OCI-LY1 (cell line): ENCODE results near the gene LHX2.

Experiments
- H2AFZ ChIP-seq: fragments of 200-600 bp; sonication (generic), shearing (Covaris generic); 2 replicates; pipeline ENCODE4 v1.6.0; 2014; ENCODE audit warnings: antibody characterized with exemption, mild to moderate bottlenecking, low read length
- H3F3A ChIP-seq: fragments of 200-600 bp; sonication (generic), shearing (Covaris generic); 2 replicates; pipeline ENCODE4 v1.6.0; 2014; ENCODE audit warnings: mild to moderate bottlenecking, antibody characterized with exemption, low read length, moderate library complexity; ENCODE audit not compliant: insufficient read depth
- H3K27ac ChIP-seq: fragments of 200-600 bp; sonication (generic); 2 replicates; pipeline ENCODE4 v1.5.1; 2014; ENCODE audit warnings: low read length, mixed run types, mild to moderate bottlenecking, low read depth; ENCODE audit not compliant: poor library complexity, severe bottlenecking
- H3K27me3 ChIP-seq: fragments of 200-600 bp; sonication (generic); 2 replicates; pipeline ENCODE4 v1.6.0; 2014; ENCODE audit warnings: antibody characterized with exemption, mild to moderate bottlenecking, low read length, moderate library complexity; ENCODE audit not compliant: insufficient read depth
- H3K36me3 ChIP-seq: fragments of 200-600 bp; sonication (generic); 2 replicates; pipeline ENCODE4 v1.6.1; 2014; ENCODE audit warnings: mild to moderate bottlenecking, antibody characterized with exemption, low read length, moderate library complexity, mixed read lengths; ENCODE audit not compliant: insufficient read depth
- H3K4me1 ChIP-seq: fragments of 200-600 bp; sonication (generic); 2 replicates; pipeline ENCODE4 v1.5.1; 2014; ENCODE audit warnings: mild to moderate bottlenecking, low read length, moderate library complexity; ENCODE audit not compliant: insufficient read depth, severe bottlenecking
- H3K4me2 ChIP-seq: fragments of 200-600 bp; sonication (generic), shearing (Covaris generic); 2 replicates; pipeline ENCODE4 v1.6.1; 2014; ENCODE audit warnings: low read length
- H3K4me3 ChIP-seq: fragments of 200-600 bp; sonication (generic); 2 replicates; pipeline ENCODE4 v1.5.1; 2014; ENCODE audit warnings: low read length, low read depth, mild to moderate bottlenecking, mixed read lengths; ENCODE audit not compliant: poor library complexity, severe bottlenecking
- H3K79me2 ChIP-seq: fragments of 200-600 bp; shearing (Covaris generic); 2 replicates; pipeline ENCODE4 v1.6.1; 2016; ENCODE audit warnings: mixed run types, low read length, mixed read lengths; ENCODE audit not compliant: insufficient read depth
- H3K9ac ChIP-seq: fragments of 200-600 bp; sonication (generic), shearing (Covaris generic); 2 replicates; pipeline ENCODE4 v1.6.1; 2014; ENCODE audit warnings: mild to moderate bottlenecking, low read length, mixed read lengths
- H3K9me2 ChIP-seq: fragments of 200-600 bp; sonication (generic), shearing (Covaris generic); 2 replicates; pipeline ENCODE4 v1.6.1; 2014; ENCODE audit warnings: low read depth, mild to moderate bottlenecking, low read length, mixed read lengths
- H3K9me3 ChIP-seq: fragments of 200-600 bp; shearing (Covaris generic); 2 replicates; pipeline ENCODE4 v1.6.1; 2014; ENCODE audit warnings: low read length, mixed read lengths
- H4K20me1 ChIP-seq: fragments of 200-600 bp; sonication (generic), shearing (Covaris generic); 2 replicates; pipeline ENCODE4 v1.6.0; 2016; ENCODE audit warnings: mild to moderate bottlenecking, low read length; ENCODE audit not compliant: insufficient read depth
- CTCF ChIP-seq: fragments of 200-600 bp; sonication (generic), shearing (Covaris generic); IDR thresholded peaks from 2 replicates; pipeline ENCODE4 v1.5.1; 2017; ENCODE audit warnings: mild to moderate bottlenecking, antibody characterized with exemption, low read length, moderate library complexity, mixed read lengths
- EZH2 ChIP-seq: fragments of 200-600 bp; sonication (generic), shearing (Covaris generic); IDR thresholded peaks from 2 replicates; pipeline ENCODE4 v1.8.0; 2017; ENCODE audit warnings: borderline replicate concordance, mixed run types, mild to moderate bottlenecking, antibody characterized with exemption, low read length, moderate library complexity, mixed read lengths

Gene LHX2

DNA sequence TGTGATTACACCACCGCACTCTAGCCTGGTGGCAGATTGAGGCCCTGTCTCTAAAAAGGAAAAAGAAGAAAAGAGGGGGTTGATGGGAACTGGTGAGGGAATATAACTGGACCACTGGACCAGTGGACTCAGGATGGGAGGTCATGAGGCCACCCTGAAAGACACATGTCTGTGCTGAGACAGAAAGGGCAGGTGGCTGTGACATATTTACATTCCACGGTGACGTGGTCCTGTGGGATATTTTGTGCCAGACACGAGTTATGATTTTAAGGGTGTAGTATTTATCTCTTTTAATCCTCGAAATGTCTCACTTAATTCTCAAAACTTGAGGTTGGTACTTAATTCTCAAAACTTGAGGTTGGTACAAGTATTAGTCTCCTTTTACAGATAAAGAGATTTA lies 32.9 kb downstream of the LHX2 start:
- no peak overlapping the region for H3K9ac ChIP-seq

DNA sequence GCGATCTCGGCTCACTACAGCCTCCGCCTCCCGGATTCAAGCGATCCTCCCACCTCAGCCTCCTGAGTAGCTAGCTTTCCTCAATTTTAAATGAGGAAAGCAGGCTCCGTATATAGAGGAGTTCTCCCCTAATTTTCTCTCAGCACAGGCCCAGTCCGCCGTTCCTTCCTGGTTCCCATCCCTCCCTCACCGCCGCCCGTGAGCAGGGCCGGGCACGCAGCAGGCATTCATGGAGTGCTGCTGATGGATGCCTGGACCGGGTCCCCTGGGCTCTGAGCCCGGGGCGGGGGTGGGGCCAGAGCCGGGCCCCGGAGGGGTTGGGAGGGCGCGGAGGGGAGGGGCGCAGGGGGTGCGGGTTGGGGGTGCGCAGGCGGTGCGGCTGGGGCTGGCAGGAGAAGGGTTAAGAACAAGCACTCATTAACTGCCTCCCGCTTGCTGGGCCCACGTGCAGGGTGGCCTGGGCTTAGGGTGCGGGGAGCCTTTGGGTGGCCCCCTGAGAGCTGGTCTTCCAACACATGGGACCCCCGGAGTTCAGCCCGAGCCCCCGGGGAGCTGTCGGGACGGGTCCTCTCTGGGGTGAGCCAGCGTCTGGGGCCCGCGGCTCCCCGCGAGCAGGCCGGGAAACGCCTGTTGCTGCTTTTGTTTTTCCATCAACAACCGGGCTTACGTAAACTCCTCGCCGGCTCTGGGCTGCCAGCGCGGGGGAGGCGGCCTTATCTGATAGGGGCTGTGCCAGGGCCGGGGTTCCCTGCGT lies 33.7 kb downstream of the LHX2 start:
- TF ChIP-seq CTCF, result no peak
- TF ChIP-seq EZH2, result no peak
- no peaks in the 10 kb centered on the region; the same call in 1 of the 2 replicates for H3K27me3 ChIP-seq
- no peaks in the 10 kb centered on the region for H4K20me1 ChIP-seq
- H3K4me3 ChIP-seq, result no peak overlapping the region
- no peak overlapping the region for H3K4me2 ChIP-seq
- H3K36me3 ChIP-seq, result no peaks in the 10 kb centered on the region
- no peaks in the 10 kb centered on the region for H3F3A ChIP-seq
- no peaks in the 10 kb centered on the region for H3K9me2 ChIP-seq
- H3K79me2 ChIP-seq, result no peaks in the 10 kb centered on the region
- no peak overlapping the region for H3K27ac ChIP-seq
- H2AFZ ChIP-seq, result no peak overlapping the region
- H3K9me3 ChIP-seq, result no peaks in the 10 kb centered on the region
- no peak overlapping the region for H3K9ac ChIP-seq
- peaks cover 7% of the 10 kb centered on the region for H3K4me1 ChIP-seq

More for the DNA sequence above, 32.9 kb downstream of the LHX2 start:
- no peaks in the 10 kb centered on the region for H3K9me2 ChIP-seq
- H3K79me2 ChIP-seq, result no peaks in the 10 kb centered on the region
- no peaks in the 10 kb centered on the region for H3K36me3 ChIP-seq
- H3K27ac ChIP-seq, result no peak overlapping the region
- no peaks in the 10 kb centered on the region for H3K9me3 ChIP-seq
- H3K4me1 ChIP-seq, result peaks cover 7% of the 10 kb centered on the region
- H3K4me2 ChIP-seq, result no peak overlapping the region
- no peak overlapping the region for H3K4me3 ChIP-seq
- H3F3A ChIP-seq, result no peaks in the 10 kb centered on the region
- H3K27me3 ChIP-seq, result no peaks in the 10 kb centered on the region; the same call in 1 of the 2 replicates
- TF ChIP-seq EZH2 (no peak), CTCF (no peak)
- no peaks in the 10 kb centered on the region for H4K20me1 ChIP-seq
- H2AFZ ChIP-seq, result no peak overlapping the region

- H3K4me2 ChIP-seq, result no peak overlapping the region
- H2AFZ ChIP-seq, result no peak overlapping the region
Observed at GRCh38 chr9:124045830-124046177, 34.2 kb downstream of the LHX2 start.

More at GRCh38 chr9:124045830-124046177, 34.2 kb downstream of the LHX2 start:
- no peak overlapping the region for H3K9ac ChIP-seq
- no peak overlapping the region for H3K4me3 ChIP-seq
- H3K27me3 ChIP-seq, result no peaks in the 10 kb centered on the region; the same call in 1 of the 2 replicates
- no peaks in the 10 kb centered on the region for H4K20me1 ChIP-seq
- TF ChIP-seq CTCF (no peak), EZH2 (no peak)
- H3K4me1 ChIP-seq, result peaks cover 7% of the 10 kb centered on the region
- no peaks in the 10 kb centered on the region for H3K36me3 ChIP-seq
- no peaks in the 10 kb centered on the region for H3K9me3 ChIP-seq
- no peak overlapping the region for H3K27ac ChIP-seq
- no peaks in the 10 kb centered on the region for H3K79me2 ChIP-seq
- no peaks in the 10 kb centered on the region for H3F3A ChIP-seq
- no peaks in the 10 kb centered on the region for H3K9me2 ChIP-seq
